ENCODE data around the gene USP20. TPM values are rescaled to one million over a fixed set of nuclear protein-coding genes. Genes with fewer than 3 reads are reported as not detected.
A peak's percentile ranks its signal among the peaks of the same experiment; 100 is the strongest.

USP20 gene
- total and polyA plus RNA-seq, 10 of the 15 experiments (the other 5 are each of a cell fraction or from before 2014, with no cell fraction given): 0.66 to 23.3 (median 11.0) TPM

DNA sequence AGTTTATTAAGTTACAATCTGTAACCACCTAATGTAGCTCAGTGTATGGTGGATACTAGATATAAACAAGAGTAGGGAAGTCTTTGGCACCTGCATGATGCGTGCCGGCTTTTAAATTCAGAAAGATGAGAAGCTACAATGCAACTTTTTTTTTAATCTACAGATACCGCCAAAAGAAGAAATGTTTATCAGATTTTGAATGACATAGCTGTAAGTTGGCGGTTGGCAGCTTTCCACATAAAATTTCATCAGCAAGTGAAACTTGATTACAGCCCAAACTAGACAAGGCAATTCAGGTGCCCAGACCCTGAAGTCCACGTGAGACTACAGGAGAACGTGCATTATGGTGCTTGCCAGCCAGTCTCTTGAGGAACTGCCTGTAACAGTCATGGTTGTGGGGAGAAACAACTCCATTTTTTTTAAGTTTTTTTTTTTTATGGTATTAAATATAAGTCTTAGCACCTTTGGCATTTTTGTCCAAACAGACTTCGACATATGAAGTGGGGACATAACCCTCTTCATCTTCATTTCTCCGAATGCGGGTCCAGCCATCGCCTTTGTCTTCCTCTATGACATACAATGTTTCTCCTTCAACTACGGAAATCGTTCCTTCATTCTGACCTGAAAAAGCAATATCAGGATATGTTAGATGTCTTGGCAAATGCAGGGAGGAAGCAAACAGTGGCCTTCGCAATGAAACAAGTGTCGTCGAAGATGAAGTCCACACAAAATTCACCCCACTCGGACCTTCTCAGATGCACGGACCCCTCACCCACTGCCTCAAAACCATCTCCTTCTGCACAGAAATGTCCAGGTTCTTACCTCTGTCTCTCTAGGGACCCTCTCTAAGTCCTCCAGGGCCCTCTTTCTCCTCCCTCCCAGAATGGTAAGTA is 60.4 kb downstream of the USP20 start (continued):
- TF ChIP-seq CREB1 (IDR thresholded peaks at IDR 0.05; ENCODE audit: low read depth) (no peak), PAX5 (IDR thresholded peaks at IDR 0.05; ENCODE audit: borderline replicate concordance, low read depth, low read length) (no peak), TBL1XR1 (IDR thresholded peaks at IDR 0.05; ENCODE audit: low read depth, low read length) (no peak), ESRRA (IDR thresholded peaks at IDR 0.05; ENCODE audit: low read length) (no peak), ZBTB33 (IDR thresholded peaks at IDR 0.05) (0 out of 2 replicates have a peak, but pooled peaks have one; percentile 28)

DNA sequence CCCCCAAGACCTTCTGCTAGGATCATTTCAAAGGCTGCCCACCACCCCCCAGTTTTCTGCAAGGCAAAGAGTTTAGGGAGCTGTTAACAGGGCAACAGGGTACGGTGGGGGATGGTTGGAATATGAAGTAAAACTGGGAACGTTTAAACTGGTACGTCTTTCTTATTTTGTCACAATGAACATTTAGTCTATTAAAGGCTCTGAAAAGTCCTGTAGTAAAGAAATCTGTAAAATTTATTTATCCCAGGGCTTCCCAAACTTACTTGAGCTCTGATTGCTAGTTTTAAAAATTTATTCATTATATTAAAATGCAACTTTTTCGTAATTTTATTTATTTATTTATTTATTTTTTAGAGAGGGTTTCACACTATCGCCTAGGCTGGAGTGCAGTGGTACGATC is 62.0 kb downstream of the USP20 start:
- Histone ChIP-seq H4K20me1 (ENCODE audit: control insufficient read depth, insufficient read depth) (no peaks in the 10 kb centered on the region), H3K4me3 (no peak overlapping the region), H3K4me2 (ENCODE audit: control insufficient read depth, insufficient read depth) (no peak overlapping the region), H3K27me3 (replicated peaks in 1 of 2; ENCODE audit: control insufficient read depth in 2 of 2, insufficient read depth in 2 of 2, low read length in 1 of 2) (no peaks in the 10 kb centered on the region), H3K9ac (ENCODE audit: control insufficient read depth, insufficient read depth, low read length) (no peak overlapping the region), H3K9me3 (replicated peaks; ENCODE audit: control insufficient read depth, insufficient read depth, low read length) (no peaks in the 10 kb centered on the region; the same call in 2 of the 3 replicates), H3K36me3 (ENCODE audit: control insufficient read depth in 2 of 2, insufficient read depth in 2 of 2, low read length in 1 of 2) (peaks cover 21 to 57% of the 10 kb centered on the region in 2 experiments), H3K4me1 (ENCODE audit: control insufficient read depth, insufficient read depth, low read length) (peaks cover 82% of the 10 kb centered on the region), H3K27ac (ENCODE audit: control insufficient read depth, insufficient read depth) (no peak overlapping the region), H2AFZ (ENCODE audit: control insufficient read depth, low read depth, low read length) (no peak overlapping the region), H3K79me2 (ENCODE audit: control insufficient read depth, insufficient read depth, low read length) (peaks cover 35% of the 10 kb centered on the region)
- ATAC-seq: no peak
- DNase-seq (ENCODE audit: low read depth, low spot score): no peak
- 93% methylated on average over 6 of the region's 6 CpGs for WGBS (ENCODE audit: insufficient coverage, insufficient replicate concordance, low lambda C conversion rate, missing lambda C conversion rate)
- RAD21 ChIA-PET (ENCODE audit: unreplicated experiment): no interaction called here
- intact Hi-C loops (cut with micrococcal nuclease; ENCODE audit: unreplicated experiment) (no loop called here), in situ Hi-C loops (cut with MboI) (no loop called here)
- SMC1A ChIA-PET (ENCODE audit: uncharacterized antibody, unreplicated experiment): interaction anchor here (0.9 to 2.3 kb wide), 3 partner anchors 12 to 142 kb away, joined by 3 to 7 read pairs (median 4); no protein-coding TSS in a partner anchor
- CTCF ChIA-PET: interaction anchor here (0.8 to 1.4 kb wide), 3 partner anchors 12 to 170 kb away, joined by 3 to 6 read pairs (median 4); no protein-coding TSS in a partner anchor
- no peak for TF ChIP-seq ZZZ3 (IDR thresholded peaks at IDR 0.05; ENCODE audit: control insufficient read depth, insufficient read length, low read depth)
- POLR2A ChIA-PET: interaction anchor here (0.8 kb wide), 2 partner anchors 11 kb away, joined by 3 read pairs; no protein-coding TSS in a partner anchor
- no TSS peak for BruUV-seq (replicated peaks)
- no peak for FAIRE-seq
